H9 (cell line): Measurements from ENCODE around the gene VPS16. TPM values are rescaled to one million over a fixed set of nuclear protein-coding genes. Genes with fewer than 3 reads are reported as not detected.

Source experiments
- DNase-seq: peaks from one replicate; pipeline ENCODE4 v3.0.0-alpha.2; 2017
- H2AFZ ChIP-seq: one replicate; pipeline ENCODE4 v1.6.1; 2013; ENCODE audit warnings: mild to moderate bottlenecking, low read length, control low read depth, moderate library complexity
- H2AK5ac ChIP-seq: 2 replicates; pipeline ENCODE4 v1.6.1; 2013; ENCODE audit warnings: low read length, control low read depth, mixed read lengths; ENCODE audit not compliant: insufficient read length
- H2BK120ac ChIP-seq: one replicate; pipeline ENCODE4 v1.6.1; 2013; ENCODE audit warnings: low read depth, mild to moderate bottlenecking, low read length, control low read depth, inconsistent platforms; ENCODE audit not compliant: poor library complexity, severe bottlenecking
- H2BK12ac ChIP-seq: 2 replicates; pipeline ENCODE4 v1.6.1; 2013; ENCODE audit warnings: low read length, control low read depth, mixed read lengths, low read depth; ENCODE audit not compliant: insufficient read length
- H2BK15ac ChIP-seq: 2 replicates; pipeline ENCODE4 v1.6.1; 2013; ENCODE audit warnings: low read depth, low read length, control low read depth
- H2BK20ac ChIP-seq: one replicate; pipeline ENCODE4 v1.6.1; 2013; ENCODE audit warnings: low read depth, mild to moderate bottlenecking, low read length, control low read depth, inconsistent platforms; ENCODE audit not compliant: poor library complexity, severe bottlenecking
- H2BK5ac ChIP-seq: 2 replicates; pipeline ENCODE4 v1.6.1; 2013; ENCODE audit warnings: low read length, control low read depth, mixed read lengths; ENCODE audit not compliant: insufficient read length
- H3K14ac ChIP-seq: 2 replicates; pipeline ENCODE4 v1.6.1; 2013; ENCODE audit warnings: low read length, control low read depth; ENCODE audit not compliant: insufficient read depth
- H3K18ac ChIP-seq: 2 replicates; pipeline ENCODE4 v1.6.1; 2013; ENCODE audit warnings: low read depth, mild to moderate bottlenecking, mixed read lengths, low read length, control low read depth; ENCODE audit not compliant: insufficient read length
- H3K23ac ChIP-seq: 2 replicates; pipeline ENCODE4 v1.6.1; 2013; ENCODE audit warnings: low read length, control low read depth, mixed read lengths, low read depth; ENCODE audit not compliant: insufficient read length
- H3K23me2 ChIP-seq: 2 replicates; pipeline ENCODE4 v1.6.1; 2013; ENCODE audit warnings: low read depth, mild to moderate bottlenecking, mixed read lengths, low read length, control low read depth; ENCODE audit not compliant: insufficient read length, poor library complexity, severe bottlenecking
- H3K27ac ChIP-seq: 2 replicates; pipeline ENCODE4 v1.5.1; 2013; ENCODE audit warnings: low read length, control low read depth, mixed read lengths, low read depth; ENCODE audit not compliant: insufficient read length
- H3K27me3 ChIP-seq: 2 replicates; pipeline ENCODE4 v1.6.1; 2013; ENCODE audit warnings: low read length, control low read depth, inconsistent platforms; ENCODE audit not compliant: insufficient read depth
- H3K4ac ChIP-seq: 2 replicates; pipeline ENCODE4 v1.6.1; 2013; ENCODE audit warnings: low read depth, mild to moderate bottlenecking, control low read depth, inconsistent platforms, low read length, moderate library complexity
- H3K4me1 ChIP-seq: 2 replicates; pipeline ENCODE4 v1.6.1; 2013; ENCODE audit warnings: low read length, control low read depth, inconsistent platforms; ENCODE audit not compliant: insufficient read depth
- H3K4me2 ChIP-seq: 2 replicates; pipeline ENCODE4 v1.6.1; 2013; ENCODE audit warnings: low read length, control low read depth, mixed read lengths; ENCODE audit not compliant: insufficient read length, insufficient read depth
- H3K56ac ChIP-seq: 2 replicates; pipeline ENCODE4 v1.6.1; 2013; ENCODE audit warnings: low read depth, mild to moderate bottlenecking, mixed read lengths, low read length, control low read depth; ENCODE audit not compliant: insufficient read length
- H3K79me1 ChIP-seq: 2 replicates; pipeline ENCODE4 v1.6.1; 2013; ENCODE audit warnings: low read depth, mild to moderate bottlenecking, moderate library complexity, low read length, control low read depth, inconsistent platforms; ENCODE audit not compliant: insufficient read depth, poor library complexity, severe bottlenecking
- H3K79me2 ChIP-seq: 2 replicates; pipeline ENCODE4 v1.6.1; 2013; ENCODE audit warnings: low read length, control low read depth, inconsistent platforms; ENCODE audit not compliant: insufficient read depth
- H3K9ac ChIP-seq: 2 replicates; pipeline ENCODE4 v1.6.1; 2013; ENCODE audit warnings: low read length, control low read depth, mixed read lengths; ENCODE audit not compliant: insufficient read length; ENCODE audit errors: extremely low read depth
- H3K9me3 ChIP-seq: one replicate; pipeline ENCODE4 v1.6.1; 2013; ENCODE audit warnings: low read depth, low read length, inconsistent platforms; ENCODE audit not compliant: control insufficient read depth
- H3T11ph ChIP-seq: one replicate; pipeline ENCODE4 v1.6.1; 2013; ENCODE audit warnings: mild to moderate bottlenecking, low read length, control low read depth, inconsistent platforms
- H4K20me1 ChIP-seq: one replicate; pipeline ENCODE4 v1.6.1; 2013; ENCODE audit not compliant: control insufficient read depth, insufficient read length, insufficient read depth
- H4K5ac ChIP-seq: 2 replicates; pipeline ENCODE4 v1.6.1; 2013; ENCODE audit warnings: low read depth, mild to moderate bottlenecking, mixed read lengths, low read length, control low read depth; ENCODE audit not compliant: insufficient read length
- H4K8ac ChIP-seq: replicated peaks from 2 replicates; pipeline ENCODE4 v1.6.1; 2013; ENCODE audit warnings: low read length, control low read depth, mixed read lengths, low read depth; ENCODE audit not compliant: insufficient read length
- H4K91ac ChIP-seq: 2 replicates; pipeline ENCODE4 v1.6.1; 2013; ENCODE audit warnings: low read depth, mild to moderate bottlenecking, moderate library complexity, mixed read lengths, low read length, control low read depth; ENCODE audit not compliant: insufficient read length
- H3K27ac Mint-ChIP-seq, 3 experiments: 2 replicates in 2 of 3; 3 replicates in 1 of 3; pipeline ENCODE4 v1.8.0; 2020 to 2021; ENCODE audit warnings: mixed read lengths in 3 of 3, mild to moderate bottlenecking in 1 of 3, moderate library complexity in 1 of 3
- H3K27me3 Mint-ChIP-seq: 2 replicates; pipeline ENCODE4 v1.8.0; 2021; ENCODE audit warnings: low read depth, mild to moderate bottlenecking, moderate library complexity, mixed read lengths
- H3K36me3 Mint-ChIP-seq, 3 experiments: 2 replicates in 2 of 3; 3 replicates in 1 of 3; pipeline ENCODE4 v1.8.0; 2020 to 2021; ENCODE audit warnings: low read depth in 3 of 3, mixed read lengths in 3 of 3; ENCODE audit not compliant: insufficient read depth in 1 of 3
- H3K4me1 Mint-ChIP-seq, 2 experiments: 2 replicates each; pipeline ENCODE4 v1.8.0; 2020; ENCODE audit warnings: mixed read lengths in 2 of 2
- H3K4me3 Mint-ChIP-seq, 2 experiments: 2 replicates in 1 of 2; 3 replicates in 1 of 2; pipeline ENCODE4 v1.8.0; 2020 to 2021; ENCODE audit warnings: mild to moderate bottlenecking in 2 of 2, mixed read lengths in 2 of 2, moderate library complexity in 1 of 2
- H3K9me3 Mint-ChIP-seq, 2 experiments: 2 replicates in 1 of 2; 3 replicates in 1 of 2; pipeline ENCODE4 v1.8.0; 2020; ENCODE audit warnings: mild to moderate bottlenecking in 2 of 2, mixed read lengths in 2 of 2, moderate library complexity in 1 of 2
- CTCF ChIP-seq: fragments of 200-600 bp; sonication (generic); conservative IDR thresholded peaks from 3 replicates; pipeline ENCODE4 v1.8.0; 2021; ENCODE audit warnings: antibody characterized with exemption, mild to moderate bottlenecking
- WGBS: extraction: QIAGEN DNeasy Blood & Tissue Kit; methylation state at CpG from one replicate; pipeline ENCODE4 v1.1.7; 2013; ENCODE audit warnings: missing lambda C conversion rate, low lambda C conversion rate, mixed read lengths; ENCODE audit not compliant: insufficient read length; ENCODE audit errors: extremely low coverage; 5-methylcytosine and 5-hydroxymethylcytosine counted together
- total RNA-seq: library from RNA; stranded (reverse); gene quantifications from 2 replicates; pipeline ENCODE4 v1.2.1, GENCODE V29; 2021

Gene VPS16
- total RNA-seq, 1 experiment from 2014 or later: 32.1 TPM

- H3K27me3 Mint-ChIP-seq: peaks cover 25% of the 10 kb centered on the region
Observed at GRCh38 chr20:2874456-2874855, 33.9 kb downstream of the VPS16 start.

More at GRCh38 chr20:2874456-2874855, 33.9 kb downstream of the VPS16 start:
- TF ChIP-seq CTCF: no peak
- Histone ChIP-seq H3K27ac (no peak overlapping the region), H3K27me3 (peaks cover 2% of the 10 kb centered on the region; the same call in 1 of the 2 replicates), H4K20me1 (no peaks in the 10 kb centered on the region), H3K79me1 (peaks cover 11% of the 10 kb centered on the region), H4K91ac (no peak overlapping the region), H2BK20ac (no peak overlapping the region), H3T11ph (no peak overlapping the region), H3K14ac (no peak overlapping the region), H2BK12ac (no peak overlapping the region), H3K4me1 (0 out of 2 replicates have a peak, but pooled peaks cover 3% of the 10 kb centered on the region), H4K5ac (no peak overlapping the region), H4K8ac (no peak overlapping the region), H3K79me2 (peaks cover 3% of the 10 kb centered on the region; the same call in 1 of the 2 replicates), H3K4ac (no peak overlapping the region), H2BK5ac (no peak overlapping the region), H2BK120ac (no peak overlapping the region), H3K23me2 (peaks cover 18% of the 10 kb centered on the region), H3K9ac (peak overlapping the region; percentile 39), H3K4me2 (peak overlapping the region; percentile 76), H3K9me3 (no peaks in the 10 kb centered on the region), H2AFZ (no peak overlapping the region), H3K18ac (no peak overlapping the region), H3K56ac (no peak overlapping the region), H2AK5ac (no peak overlapping the region), H3K23ac (no peak overlapping the region), H2BK15ac (no peak overlapping the region)
- Mint-ChIP-seq H3K9me3 (no peaks in the 10 kb centered on the region), H3K27ac (0 out of 7 replicates have a peak overlapping the region, but pooled peaks of 1 of the 3 experiments have one; percentile 6), H3K4me3 (peak overlapping the region; percentile 90 to 93), H3K4me1 (peaks cover 32 to 42% of the 10 kb centered on the region in 2 experiments), H3K36me3 (peaks cover 2 to 17% (median 12%) of the 10 kb centered on the region in 3 experiments; a peak in 6 of 7 replicates)
- WGBS: no CpG with 5 or more reads among the region's 7 CpGs
- no peak for DNase-seq
